Measurements from ENCODE around the gene MYBPC2.
A peak's percentile ranks its signal among the peaks of the same experiment; 100 is the strongest.
"Not testable (repeated sequence)": the region's sequence is repeated elsewhere in the genome, so short reads cannot be mapped to it uniquely, and the experiment has no call there.

MYBPC2 gene

DNA sequence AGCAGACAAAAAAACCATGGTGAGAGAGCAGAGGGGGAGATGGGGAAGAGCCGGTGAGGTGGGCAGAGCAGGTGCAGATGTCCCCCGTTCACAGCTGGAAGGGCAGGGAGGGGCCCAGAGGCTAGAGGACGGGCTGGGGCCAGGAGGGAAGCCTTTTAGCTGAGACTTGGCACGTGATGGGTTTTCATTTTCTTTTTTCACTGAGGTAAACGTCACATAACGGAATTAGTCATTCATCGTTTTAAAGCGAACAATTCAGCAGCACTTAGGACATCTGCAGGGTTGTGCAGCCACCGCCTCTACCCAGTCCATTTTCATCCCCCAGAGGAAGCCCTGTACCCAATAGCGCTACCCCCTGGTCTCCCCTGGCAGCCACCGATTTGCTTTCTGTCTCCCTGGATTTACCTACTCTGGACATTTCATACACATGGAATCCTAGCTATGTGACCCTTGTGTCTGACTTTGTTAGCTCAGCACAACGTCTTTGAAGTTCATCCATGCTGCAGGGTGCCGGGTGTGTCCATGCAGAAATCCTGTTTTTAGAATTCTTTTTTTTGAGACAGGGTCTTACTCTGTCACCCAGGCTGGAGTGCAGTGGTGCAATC lies 27.6 kb downstream of the MYBPC2 start:
- DNase-seq: no peak

DNA sequence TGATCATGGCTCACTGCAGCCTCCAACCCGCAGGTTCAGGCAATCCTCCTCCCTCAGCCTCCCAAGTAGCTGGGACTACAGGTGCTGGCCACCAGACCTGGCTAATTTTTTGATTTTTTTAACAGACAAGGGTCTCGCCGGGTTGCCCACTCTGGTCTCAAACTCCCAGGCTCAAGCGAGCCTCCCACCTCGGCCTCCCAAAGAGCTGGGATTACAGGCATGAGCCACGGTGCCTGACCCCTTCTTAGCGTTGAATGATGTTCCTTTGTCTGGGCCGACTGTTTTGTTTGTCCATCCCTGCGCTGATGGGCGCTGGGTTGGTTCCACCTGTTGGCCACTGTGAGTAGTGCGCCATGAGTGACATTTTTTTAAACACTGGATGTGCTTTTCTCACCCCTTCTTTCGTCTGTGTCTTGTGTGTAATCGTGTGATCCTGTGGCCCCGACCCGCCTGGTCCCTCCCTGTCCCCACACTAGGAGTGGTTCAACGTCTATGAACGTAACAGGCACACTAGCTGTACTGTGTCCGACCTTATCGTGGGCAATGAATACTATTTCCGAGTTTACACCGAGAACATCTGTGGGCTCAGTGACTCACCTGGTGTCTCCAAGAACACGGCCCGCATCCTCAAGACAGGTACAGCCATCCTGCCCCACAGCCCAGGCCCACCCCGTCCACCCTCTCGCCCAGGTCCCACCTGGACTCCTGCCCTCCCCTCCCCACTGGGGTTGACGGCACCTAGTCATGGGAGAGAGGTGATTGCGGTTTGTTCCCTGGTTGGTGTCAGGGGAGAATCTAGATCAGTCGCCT lies 28.6 kb downstream of the MYBPC2 start:
- DNase-seq: peak; percentile 22

DNA sequence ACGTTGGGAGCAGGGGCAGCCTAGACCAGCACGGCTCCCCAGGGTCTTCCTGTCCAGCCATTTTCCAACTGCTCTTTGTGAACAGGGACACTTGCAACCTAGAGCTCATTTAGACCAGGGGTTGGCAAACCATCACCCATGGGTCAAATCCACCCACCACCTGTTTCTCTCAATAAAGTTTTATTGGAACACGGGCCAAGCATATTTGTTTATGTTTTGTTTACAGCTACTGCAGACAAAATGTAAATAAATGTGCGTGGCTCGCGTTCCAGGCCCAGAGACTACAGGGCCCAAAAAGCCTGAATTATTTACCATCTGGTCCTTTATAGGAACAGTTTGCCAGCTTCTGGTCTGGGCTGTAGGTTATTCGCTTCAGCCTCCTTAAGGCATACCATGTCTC lies 30.3 kb downstream of the MYBPC2 start:
- DNase-seq: no peak

DNA sequence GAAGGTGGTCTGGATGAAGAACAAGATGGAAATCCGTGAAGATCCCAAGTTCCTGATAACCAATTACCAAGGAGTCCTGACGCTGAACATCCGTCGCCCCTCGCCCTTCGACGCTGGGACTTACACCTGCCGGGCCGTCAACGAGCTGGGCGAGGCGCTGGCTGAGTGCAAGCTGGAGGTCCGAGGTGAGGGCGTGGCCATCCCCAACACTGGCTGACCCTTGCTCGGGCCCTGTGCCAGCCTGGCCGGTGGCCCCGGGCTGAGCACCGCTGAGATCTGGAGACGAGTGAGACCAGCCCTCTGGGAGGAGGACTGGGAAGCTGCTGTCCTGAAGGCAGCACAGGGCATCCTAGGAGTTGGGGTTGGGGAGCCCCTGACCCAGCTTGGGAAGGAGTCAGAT lies 31.7 kb downstream of the MYBPC2 start:
- no peak for DNase-seq

DNA sequence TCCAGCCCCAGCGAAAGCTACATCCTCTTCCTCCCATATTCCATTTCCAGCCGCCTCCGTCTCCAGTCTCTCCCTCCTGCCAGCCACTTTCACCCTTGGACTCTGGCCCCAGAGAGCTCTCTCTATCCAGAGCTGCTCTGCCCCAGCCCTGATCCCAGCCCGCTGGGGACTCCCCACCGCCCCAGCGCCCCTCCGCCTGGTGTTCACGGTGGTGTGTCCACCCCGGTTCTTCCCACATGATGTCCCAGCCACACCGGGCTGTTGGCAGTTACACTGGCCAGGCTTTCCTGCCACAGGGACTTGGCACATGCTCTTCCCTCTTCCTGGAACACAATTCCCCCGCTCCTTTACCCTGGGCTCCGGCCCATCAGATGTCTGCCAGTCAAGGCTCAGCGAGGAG lies 32.3 kb downstream of the MYBPC2 start:
- DNase-seq: no peak

DNA sequence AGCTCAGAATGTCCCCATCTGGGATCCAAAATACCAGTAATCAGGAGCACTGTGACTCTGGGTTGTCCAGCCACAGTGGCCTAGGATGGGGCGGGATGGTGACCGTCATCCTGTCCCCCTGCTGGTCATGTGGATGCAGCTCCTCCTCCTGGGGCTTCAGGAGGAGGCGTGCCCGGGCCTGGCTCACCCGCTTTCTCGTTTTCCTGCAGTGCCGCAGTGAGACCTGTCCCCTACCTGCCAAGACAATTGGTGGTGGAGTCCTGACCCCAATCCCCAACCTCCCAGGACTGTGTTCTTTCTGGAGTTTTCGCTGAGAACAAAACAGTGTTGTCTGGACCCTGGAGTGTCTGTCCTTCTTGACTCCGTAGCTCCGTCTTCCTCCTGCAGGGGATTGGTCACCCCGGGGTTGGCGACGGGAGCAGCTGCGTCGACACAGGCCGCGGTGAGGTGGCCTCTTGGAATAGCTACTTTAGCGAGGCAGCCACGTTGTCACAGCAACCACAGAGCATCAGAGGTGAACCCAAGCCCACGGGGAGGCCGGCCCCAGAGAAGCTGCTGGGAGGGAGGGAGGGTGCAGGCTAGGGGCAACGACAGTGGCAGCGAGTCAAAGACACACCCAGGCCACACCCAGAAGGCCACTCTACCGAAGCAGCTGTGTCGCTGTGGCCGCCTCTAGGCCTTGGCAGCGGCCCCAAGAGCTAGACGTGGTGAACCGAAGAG lies 33.5 kb downstream of the MYBPC2 start:
- no peak for DNase-seq

DNA sequence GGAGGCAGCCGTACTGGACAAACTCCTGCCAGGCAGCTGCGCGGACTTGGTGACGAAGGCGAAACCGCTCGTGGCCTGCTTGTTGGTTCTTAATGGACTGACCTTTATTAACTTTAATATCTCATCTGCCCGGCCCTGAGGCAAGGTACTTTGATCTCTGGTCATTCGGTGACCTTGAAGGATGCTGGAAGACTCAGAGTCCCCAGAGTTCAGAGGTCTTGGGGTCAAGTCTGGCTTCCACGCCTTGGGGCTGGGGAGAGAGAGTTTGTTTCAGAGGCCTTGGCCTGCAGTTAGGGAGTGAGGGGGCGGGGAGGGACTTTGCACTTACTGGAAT lies 34.0 kb downstream of the MYBPC2 start:
- DNase-seq: no peak

DNA sequence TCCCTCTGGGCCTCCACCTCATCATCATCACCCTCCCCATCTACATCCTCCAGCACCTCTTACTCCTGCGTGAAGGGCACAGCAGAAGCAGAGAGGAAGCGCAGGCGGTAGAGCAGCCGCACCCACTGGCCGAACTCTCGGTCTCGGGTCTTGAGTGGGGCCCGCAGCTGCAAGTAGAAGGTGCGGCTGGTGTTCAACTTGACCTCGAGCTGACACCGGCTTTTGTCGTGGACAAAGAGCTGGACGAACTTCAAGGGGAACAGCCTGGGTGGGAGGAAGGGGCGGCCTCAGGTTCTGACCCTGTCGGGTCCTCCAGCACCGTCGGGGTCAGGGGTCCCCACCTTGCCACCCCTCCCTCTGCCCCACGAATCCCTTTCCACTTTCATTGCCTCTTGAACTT lies 34.9 kb downstream of the MYBPC2 start:
- DNase-seq: no peak

DNA sequence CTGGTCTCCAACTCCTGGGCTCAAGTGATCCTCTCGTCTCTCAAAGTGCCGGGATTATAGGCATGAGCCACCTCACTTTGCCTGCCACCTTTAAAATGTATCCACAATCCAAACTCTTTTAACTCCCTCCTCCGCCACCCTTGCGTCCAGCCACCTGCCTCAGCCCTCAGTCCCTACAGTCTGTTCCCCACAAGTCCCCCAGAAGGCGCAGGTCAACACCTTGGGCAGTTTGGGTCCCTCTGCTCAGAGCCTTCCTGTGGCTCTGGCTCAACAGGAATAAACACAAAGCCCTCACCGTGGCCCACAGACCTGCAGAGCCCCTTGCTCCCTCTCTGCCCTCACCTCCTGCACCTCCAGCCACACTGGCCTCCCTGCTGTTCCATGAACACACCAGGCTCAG lies 36.1 kb downstream of the MYBPC2 start:
- no peak for DNase-seq

DNA sequence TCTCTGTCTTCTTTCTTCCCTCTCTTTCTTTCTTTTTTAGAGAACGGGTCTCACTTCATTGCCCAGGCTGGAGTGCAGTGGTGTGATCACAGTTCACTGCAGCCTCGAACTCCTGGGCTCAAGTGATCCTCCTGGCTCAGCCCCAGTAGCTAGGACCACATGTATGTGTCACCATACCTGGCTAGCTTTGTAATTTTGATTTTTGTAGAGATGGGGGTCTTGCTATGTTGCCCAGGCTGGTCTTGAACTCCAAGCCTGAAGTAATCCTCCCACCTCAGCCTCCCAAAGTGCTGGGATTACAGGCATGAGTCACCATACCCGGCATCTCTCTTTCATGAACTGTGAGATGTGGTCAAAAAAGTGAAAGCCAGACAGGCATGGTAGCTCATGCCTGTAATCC lies 40.6 kb downstream of the MYBPC2 start:
- DNase-seq: not testable (repeated sequence)

DNA sequence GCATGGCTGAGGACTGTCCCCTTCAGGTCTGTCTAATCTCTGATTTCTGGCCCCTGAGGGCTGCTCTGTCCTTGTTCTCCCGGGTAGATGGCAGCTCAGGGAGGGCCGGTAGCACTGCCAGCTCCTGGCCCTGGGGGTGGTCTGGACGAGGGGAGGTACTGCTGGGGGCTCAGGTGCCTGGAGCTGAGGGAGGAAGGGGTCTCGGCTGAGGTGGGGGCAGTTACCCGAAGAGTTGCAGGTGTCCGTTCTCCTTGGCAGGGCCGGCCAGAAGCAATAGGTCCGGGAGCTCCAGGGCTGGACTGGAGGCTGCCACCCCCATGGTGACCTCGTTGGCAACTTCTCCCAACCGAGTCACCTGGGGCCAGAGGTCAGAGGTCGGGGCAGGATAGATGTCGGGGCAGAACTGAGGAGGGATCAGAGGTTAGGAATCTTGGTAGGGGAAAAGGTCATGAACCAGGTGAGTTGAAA lies 42.4 kb downstream of the MYBPC2 start:
- DNase-seq: no peak

DNA sequence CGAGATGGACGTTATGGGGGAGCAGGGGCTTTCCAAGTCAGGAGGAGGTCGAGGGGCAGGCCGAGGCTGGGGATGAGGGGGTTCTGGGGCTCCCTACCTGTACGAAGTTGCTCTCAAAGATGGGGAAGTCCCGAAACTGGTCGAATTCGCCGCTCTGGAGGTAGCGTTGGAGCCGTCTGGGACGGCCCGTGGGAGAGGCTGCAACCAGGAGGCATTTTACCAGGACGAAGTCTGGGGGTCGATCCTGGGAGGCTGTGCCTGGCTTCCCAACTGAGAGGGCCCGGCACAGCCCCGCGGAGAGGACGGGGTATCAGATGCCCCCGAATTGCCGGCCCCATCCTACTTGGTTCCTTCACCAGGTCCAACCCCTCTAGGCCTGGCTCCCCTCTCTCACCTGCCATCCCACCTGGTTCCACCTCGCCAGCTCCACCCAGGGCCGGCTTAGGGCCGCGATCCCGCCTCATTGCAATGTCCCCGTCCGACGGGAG lies 43.1 kb downstream of the MYBPC2 start:
- no peak for DNase-seq

DNA sequence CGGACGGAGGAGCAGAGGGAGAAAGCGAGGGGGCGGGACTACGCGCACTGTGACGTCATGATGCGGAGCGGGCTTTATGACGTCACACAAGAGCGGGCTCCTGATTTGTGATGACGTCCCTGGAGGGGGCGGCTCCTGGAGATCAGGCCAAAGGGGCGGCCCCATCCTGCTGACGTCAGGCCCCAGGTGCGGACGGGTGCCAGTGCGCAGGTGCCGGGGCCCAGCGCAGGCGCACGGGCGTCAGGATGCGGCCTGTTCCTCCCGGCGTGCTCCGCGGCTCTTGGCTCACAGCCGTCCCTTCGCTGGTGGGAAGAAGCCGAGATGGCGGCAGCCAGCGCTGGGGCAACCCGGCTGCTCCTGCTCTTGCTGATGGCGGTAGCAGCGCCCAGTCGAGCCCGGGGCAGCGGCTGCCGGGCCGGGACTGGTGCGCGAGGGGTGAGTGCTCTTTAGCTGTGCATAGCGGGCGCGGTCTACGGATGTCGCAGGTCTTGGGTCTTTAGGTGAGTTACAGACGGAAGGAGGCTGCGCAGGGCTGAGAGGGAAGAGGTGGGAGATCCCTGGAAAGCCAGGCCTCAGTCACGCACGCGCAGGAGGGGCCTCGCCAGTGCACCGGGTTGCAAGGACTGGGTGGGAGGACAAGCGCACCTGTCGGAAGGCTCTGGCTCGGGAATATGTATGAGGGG lies 43.7 kb downstream of the MYBPC2 start, which contains the start of the genes EMC10 and GARIN5A:
EMC10 (plus strand) TSS at position 284 of the 683 bp plus-strand sequence; CDS start at position 322, 38 bp downstream.
GARIN5A (minus strand) TSS at position 625 of the 683 bp plus-strand sequence; CDS start at position 165, 460 bp downstream.
- peak; percentile 19 for DNase-seq

DNA sequence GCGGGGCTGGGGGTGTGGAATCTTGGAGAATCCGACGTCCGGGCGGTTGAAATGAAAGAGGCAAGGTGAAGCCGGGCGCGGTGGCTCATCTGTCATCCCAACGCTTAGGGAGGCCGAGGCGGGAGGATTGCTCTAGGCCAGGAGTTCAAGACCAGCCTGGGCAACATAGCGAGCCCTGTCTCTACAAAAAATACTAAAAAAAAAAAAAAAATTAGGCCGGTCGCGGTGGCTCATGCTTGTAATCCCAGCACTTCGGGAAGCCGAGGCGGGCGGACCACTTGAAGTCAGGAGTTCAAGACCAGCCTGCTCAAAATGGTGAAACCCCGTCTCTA lies 44.2 kb downstream of the MYBPC2 start:
- no peak for DNase-seq

DNA sequence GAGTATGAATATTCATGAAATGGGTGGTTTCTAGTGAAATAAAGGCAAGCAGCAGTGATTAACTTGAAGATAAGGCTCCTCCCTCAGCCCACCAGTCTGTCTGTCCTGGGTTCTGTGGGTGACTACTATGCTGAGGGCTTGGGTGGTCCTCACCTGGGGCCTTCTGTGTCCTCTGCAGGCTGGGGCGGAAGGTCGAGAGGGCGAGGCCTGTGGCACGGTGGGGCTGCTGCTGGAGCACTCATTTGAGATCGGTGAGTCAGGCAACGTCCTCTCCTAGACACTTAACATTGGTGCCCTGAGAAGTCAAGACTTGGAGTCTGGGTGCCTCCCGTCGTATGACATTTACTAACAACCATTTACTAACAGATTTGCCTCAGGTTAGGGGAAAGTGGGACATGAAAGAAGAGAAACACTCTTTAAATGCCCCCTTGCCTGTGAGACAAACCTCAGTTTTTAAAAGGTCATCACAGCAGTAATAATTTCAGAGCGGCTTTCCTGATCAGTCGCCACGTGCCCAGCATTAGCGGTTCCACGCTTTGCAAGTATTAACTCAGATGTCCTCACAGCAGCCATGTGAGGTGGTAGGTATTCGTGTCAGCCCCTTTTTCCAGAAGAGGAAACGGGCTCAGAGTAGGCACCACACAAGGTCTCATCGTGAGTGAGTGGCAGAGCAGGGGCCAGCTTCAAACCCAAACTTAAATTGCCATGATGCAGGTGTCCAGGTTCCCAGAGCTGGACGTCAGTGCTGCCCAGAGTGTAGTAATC lies 45.2 kb downstream of the MYBPC2 start:
- DNase-seq: no peak

DNA sequence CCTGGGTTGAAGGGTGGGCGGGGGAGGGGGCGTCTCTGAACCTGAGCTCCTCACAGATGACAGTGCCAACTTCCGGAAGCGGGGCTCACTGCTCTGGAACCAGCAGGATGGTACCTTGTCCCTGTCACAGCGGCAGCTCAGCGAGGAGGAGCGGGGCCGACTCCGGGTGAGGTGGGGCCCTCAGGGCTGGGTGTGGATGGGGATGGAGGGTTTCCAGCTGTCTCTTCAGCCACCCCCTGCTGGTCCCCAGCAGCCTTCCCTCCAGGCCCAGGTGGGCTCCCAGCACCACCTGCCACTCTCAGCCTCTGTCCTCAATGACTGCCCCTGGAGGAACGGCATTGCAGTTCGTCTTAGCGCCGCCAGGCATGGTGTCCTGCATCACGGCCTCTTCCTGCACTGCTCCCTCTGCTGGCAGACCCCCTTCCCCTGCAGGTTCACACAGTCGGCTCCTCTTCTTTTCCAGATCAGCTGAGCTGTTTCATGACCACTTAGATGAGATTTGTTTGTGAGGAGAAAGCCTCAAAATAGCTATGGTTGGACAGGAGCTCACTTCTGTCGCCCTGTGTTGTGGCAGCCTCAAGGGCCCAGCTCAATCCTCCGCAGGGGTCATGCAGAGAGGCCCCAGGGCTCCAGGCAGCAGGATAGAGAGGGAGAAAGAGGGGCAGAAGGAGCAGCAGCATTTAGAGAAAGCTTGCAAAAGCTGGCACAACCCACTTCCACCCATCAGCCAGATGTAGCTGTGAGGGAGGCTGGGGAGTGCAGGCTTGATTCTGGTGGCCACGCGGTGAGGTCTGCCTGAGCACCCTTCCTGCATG lies 46.4 kb downstream of the MYBPC2 start:
- no peak for DNase-seq

DNA sequence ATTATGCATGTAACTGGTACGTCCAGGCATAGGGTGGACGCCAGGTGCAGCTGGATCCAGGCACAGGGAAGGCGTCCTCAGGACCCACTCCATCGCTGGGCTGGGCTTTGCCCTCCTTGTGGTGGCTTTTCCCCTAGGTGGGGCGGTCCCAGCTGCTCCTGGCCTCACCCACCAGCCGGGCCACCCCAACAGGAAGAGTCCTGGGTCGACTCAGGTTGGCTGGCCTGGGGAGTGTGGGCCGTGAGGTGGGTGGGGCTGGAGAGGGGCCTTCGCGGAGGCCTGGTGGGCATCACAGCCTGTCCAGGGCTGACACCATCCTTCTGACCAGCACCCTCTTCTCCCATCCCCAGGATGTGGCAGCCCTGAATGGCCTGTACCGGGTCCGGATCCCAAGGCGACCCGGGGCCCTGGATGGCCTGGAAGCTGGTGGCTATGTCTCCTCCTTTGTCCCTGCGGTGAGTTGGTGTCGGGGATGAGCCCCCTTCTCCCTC lies 47.1 kb downstream of the MYBPC2 start:
- no peak for DNase-seq

DNA sequence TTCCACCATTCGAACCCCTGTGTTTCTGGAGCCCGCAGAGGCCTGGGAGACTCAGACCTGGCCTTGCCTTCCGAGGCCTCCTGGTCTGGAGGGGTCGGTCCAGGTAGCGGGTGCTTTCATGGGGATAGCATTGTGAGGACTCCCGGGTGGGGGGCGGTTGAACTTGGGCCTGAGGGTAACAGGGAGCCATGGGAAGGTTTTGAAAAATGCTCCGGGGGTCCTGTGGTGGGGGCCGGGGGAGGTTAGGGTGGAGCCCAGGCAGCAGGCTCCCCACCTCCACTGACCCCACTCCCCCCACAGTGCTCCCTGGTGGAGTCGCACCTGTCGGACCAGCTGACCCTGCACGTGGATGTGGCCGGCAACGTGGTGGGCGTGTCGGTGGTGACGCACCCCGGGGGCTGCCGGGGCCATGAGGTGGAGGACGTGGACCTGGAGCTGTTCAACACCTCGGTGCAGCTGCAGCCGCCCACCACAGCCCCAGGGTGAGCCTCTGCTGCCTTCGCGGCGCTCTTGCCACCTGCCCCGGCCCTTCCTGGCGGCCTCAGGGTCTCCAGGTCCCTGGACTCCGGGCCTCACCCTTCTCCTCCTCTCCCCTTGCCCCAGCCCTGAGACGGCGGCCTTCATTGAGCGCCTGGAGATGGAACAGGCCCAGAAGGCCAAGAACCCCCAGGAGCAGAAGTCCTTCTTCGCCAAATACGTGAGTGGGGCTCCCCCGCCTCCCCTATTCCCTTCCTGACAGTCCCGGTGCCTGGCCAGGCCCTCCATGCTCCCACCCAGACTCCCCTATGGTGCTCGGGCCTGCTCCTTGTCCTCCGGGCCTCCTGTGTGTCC lies 47.8 kb downstream of the MYBPC2 start:
- DNase-seq: no peak

DNA sequence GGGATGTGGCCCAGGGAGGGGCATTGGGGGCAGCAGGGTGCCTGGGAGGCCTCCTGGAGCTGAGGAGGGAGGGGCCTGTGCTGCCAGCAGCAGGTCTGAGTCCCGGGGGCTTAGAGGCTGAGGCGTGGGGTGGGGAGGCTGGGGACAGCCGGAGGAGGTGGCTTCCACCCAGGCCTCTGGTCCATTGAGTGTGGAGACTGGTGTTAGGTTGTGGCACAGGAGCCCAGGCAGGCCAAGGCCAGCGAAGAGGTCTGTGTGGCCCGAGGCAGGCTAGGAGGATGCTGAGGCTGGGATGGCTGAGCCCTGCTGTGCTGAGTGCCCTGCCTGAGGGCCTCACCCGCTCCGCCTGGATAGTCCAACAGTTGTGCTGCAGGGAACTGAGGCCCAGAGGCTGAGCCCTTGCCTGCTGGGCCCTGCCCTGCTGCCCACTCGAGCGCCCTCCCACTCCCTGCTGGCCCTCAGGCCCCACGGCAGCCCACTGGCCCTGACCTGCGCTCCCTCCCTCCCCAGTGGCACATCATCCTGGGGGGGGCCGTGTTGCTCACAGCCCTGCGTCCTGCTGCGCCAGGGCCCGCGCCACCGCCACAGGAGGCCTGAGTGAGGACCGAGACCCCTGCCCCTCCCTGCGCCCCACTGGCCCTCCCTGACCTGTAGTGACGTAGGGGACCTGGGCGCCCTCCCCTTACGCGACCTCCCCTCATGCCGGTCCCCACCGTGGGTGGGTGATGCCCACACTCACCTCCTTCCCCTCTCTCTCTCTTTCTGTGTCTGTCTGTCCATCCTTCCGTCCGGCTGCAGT lies 48.9 kb downstream of the MYBPC2 start:
- no peak for DNase-seq
